LNCaP clone FGC (cell line): Measurements from ENCODE around the gene ARID3C.
A peak's percentile ranks its signal among the peaks of the same experiment; 100 is the strongest.

Experiments
- DNase-seq: peaks from one replicate; pipeline ENCODE4 v3.0.0-alpha.2; 2011; ENCODE audit warnings: low read depth
- H3K4me3 ChIP-seq: 2 replicates; pipeline ENCODE4 v1.5.1; 2011; ENCODE audit warnings: mild to moderate bottlenecking, low read depth, low read length, control low read depth
- TF ChIP-seq, protein P1 (sequence below): IDR thresholded peaks from 2 replicates; pipeline ENCODE4 v1.5.1; 2012; ENCODE audit warnings: mild to moderate bottlenecking; ENCODE audit not compliant: control insufficient read depth, insufficient read depth; ENCODE audit errors: extremely low read depth

ARID3C gene

DNA sequence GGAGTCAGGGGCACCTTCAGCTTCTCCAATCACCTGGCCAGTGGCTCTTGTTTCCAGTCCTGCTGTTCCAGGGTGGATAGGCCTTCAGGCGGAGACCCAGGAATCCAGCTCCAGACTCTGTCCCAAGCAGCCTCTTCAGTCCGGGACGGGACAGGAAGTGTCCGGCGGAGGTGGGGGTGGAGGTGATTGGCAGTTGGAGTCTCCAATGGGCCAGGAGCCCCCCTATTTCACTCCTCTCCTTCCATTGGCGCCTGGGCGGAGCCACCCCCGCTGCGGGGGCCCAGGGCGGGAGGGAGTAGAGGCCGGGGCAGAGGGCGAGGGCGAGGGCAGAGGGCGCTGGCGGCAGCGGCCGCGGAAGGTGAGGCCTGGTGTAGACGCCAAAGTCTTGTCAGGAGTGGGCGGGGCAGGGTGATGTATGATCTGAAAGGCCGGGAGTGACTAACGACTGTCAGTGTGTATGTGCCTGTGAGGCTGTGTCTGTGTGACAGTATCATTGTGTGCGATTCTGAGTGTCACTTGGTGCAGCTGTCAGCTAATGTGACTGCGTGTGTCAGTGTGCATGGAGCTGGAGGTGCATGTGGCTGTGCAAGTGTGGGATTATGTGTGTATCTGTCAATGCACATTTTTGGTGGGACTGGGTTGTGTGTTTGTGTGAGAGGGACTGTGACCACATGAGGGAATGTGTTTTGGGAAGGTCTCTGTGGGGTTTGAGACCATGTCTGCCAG lies 23.2 kb upstream of the ARID3C start, which contains the start of gene IL11RA:
Gene IL11RA, plus strand, starts transcription at position 310 of the 726 bp plus-strand sequence. CDS start 3,033 bp downstream, outside the sequence.
- H3K4me3 ChIP-seq: peak within 1 kb of the TSS; percentile 55
- TF ChIP-seq, protein P1, sequence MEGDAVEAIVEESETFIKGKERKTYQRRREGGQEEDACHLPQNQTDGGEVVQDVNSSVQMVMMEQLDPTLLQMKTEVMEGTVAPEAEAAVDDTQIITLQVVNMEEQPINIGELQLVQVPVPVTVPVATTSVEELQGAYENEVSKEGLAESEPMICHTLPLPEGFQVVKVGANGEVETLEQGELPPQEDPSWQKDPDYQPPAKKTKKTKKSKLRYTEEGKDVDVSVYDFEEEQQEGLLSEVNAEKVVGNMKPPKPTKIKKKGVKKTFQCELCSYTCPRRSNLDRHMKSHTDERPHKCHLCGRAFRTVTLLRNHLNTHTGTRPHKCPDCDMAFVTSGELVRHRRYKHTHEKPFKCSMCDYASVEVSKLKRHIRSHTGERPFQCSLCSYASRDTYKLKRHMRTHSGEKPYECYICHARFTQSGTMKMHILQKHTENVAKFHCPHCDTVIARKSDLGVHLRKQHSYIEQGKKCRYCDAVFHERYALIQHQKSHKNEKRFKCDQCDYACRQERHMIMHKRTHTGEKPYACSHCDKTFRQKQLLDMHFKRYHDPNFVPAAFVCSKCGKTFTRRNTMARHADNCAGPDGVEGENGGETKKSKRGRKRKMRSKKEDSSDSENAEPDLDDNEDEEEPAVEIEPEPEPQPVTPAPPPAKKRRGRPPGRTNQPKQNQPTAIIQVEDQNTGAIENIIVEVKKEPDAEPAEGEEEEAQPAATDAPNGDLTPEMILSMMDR: peak; percentile 33; the same call in 1 of the 2 replicates
- DNase-seq: peak; percentile 74

DNA sequence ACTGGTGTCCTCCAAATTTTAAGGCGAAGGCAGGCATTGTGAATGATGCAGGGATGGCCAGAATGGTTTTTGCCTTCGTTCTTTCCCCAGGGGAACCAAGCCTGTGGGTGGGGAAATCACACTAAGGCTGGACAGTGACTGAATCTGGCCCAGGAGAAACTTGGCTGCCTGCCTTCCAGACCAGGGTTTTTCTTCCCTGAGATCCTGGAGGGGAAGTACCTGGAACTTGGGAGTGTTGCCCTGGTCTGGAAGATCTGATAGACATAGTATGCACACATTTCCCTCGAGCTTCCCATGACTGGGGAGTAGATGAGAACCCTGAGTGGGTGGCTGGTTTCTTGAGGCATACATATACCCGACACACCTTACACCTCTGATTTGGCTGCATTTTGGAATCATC lies 22.5 kb upstream of the ARID3C start:
- TF ChIP-seq, protein P1: no peak
- peak; percentile 45 for DNase-seq
- H3K4me3 ChIP-seq: peak overlapping the region; percentile 55

DNA sequence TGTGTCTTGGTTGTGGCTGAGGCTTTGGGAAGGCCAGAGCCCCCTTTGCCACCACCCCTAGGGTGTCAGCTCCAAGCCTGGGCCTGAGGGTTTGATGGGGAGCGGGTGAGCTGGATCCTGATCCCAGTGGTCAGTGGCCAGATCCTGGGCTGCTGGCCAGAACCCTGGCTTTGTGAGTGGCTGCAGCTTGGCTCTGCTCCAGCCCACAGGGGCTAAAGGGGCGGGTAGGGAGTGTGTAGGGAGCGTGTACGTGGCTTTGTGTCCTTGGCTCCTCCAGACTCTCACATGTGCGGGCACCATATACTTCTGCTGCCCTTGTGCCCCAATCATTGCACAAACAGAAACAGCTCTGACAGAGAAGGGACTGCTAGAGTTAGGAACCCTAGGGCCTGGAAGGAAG lies 21.9 kb upstream of the ARID3C start:
- no peak overlapping the region; the same call in 1 of the 2 replicates for H3K4me3 ChIP-seq
- TF ChIP-seq, protein P1: no peak
- no peak for DNase-seq

DNA sequence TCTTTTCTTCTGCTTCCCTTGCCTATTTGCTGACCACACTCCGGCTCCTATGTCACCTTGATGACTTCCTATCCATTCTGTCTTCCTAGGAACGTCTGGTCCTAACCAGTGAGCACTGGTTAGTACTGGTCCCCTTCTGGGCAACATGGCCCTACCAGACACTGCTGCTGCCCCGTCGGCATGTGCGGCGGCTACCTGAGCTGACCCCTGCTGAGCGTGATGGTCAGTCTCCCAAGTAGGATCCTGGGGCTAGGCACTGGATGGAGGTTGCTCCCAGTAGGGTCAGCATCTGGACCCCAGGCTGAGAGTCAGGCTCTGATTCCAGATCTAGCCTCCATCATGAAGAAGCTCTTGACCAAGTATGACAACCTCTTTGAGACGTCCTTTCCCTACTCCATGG lies 19.8 kb upstream of the ARID3C start:
- TF ChIP-seq, protein P1: no peak
- no peak for DNase-seq
- H3K4me3 ChIP-seq: no peak overlapping the region

DNA sequence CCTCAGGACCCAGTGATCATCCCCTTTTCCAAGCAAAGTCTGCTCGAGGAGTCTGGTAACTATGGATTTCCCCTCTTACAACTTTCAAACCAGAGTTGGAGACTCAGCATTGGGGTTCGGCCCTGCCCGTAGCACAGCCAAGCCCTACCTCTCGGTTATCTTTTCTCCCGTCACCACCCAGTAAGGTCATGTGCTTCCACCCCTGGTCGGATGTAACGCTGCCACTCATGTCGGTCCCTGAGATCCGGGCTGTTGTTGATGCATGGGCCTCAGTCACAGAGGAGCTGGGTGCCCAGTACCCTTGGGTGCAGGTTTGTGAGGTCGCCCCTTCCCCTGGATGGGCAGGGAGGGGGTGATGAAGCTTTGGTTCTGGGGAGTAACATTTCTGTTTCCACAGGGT lies 18.8 kb upstream of the ARID3C start:
- no peak for DNase-seq
- TF ChIP-seq, protein P1: no peak
- H3K4me3 ChIP-seq: peak overlapping the region; percentile 71

DNA sequence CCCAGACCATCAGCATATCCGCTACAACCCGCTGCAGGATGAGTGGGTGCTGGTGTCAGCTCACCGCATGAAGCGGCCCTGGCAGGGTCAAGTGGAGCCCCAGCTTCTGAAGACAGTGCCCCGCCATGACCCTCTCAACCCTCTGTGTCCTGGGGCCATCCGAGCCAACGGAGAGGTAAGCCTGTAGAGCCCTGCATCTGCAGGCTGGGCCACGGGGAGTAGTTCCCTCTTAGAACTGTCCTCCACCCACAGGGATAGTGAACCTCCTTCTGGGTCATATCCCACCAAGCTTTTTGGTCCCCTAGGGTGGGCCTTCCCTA lies 18.2 kb upstream of the ARID3C start:
- TF ChIP-seq, protein P1: no peak
- peak overlapping the region; percentile 71 for H3K4me3 ChIP-seq
- no peak for DNase-seq
